HG02678 (cell line): ENCODE data around the gene INTS7.
"Not testable (repeated sequence)": the region's sequence is repeated elsewhere in the genome, so short reads cannot be mapped to it uniquely, and the experiment has no call there.

ENCODE experiments used
- ATAC-seq: cut with Tn5 transposase; IDR thresholded peaks from one replicate; pipeline ENCODE4 v1.9.1; 2021; ENCODE audit warnings: mild to moderate bottlenecking, moderate library complexity; ENCODE audit not compliant: unreplicated experiment

INTS7 gene

GRCh38 chr1:211938561-211938997 is 96.8 kb downstream of the INTS7 start:
- no peak for ATAC-seq

DNA sequence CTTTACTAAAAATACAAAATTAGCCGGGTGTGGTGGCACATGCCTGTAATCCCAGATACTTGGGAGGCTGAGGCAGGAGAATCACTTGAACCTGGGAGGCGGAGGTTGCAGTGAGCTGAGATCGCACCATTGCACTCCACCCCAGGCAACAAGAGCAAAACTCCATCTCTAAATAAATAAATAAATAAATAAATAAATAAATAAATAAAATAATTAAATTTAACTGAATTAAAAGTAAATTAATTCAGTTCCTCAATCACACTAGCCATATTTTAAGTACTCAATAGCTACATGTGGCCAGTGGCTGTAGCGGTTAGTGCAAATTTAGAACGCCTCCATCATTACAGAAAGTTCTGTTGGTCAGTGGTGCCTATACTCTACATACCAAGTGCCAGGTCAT is 97.9 kb downstream of the INTS7 start:
- not testable (repeated sequence) for ATAC-seq

DNA sequence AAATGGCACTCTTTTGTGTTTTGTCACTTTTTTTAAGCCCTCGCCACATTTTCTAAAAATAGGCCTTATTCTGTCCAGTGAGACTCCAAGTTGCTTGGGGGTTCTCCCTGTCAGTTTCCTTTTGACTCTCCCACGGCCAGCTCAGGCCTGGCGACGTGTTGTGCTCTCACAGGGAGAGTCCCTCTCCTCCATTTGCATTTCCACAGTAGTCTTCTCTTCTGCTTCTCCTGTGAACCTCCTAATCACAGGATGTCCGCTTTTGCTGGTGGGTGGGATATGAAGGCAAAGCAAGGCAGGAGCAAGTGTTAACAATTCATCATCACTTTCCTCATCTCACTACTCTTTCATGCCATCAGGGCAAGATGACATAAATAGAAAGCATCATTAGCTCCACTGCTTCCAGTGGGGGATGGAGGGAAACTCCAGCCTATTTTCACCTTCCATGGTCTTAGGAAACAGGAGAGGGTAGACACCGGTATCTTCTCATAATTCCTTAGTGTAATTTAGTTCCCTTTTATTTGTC is 99.8 kb downstream of the INTS7 start:
- ATAC-seq, result peak; percentile 69

- ATAC-seq, result no peak
Observed at GRCh38 chr1:211933946-211934714, 101.2 kb downstream of the INTS7 start.

- no peak for ATAC-seq
Observed at GRCh38 chr1:211932933-211933254, 102.5 kb downstream of the INTS7 start.

DNA sequence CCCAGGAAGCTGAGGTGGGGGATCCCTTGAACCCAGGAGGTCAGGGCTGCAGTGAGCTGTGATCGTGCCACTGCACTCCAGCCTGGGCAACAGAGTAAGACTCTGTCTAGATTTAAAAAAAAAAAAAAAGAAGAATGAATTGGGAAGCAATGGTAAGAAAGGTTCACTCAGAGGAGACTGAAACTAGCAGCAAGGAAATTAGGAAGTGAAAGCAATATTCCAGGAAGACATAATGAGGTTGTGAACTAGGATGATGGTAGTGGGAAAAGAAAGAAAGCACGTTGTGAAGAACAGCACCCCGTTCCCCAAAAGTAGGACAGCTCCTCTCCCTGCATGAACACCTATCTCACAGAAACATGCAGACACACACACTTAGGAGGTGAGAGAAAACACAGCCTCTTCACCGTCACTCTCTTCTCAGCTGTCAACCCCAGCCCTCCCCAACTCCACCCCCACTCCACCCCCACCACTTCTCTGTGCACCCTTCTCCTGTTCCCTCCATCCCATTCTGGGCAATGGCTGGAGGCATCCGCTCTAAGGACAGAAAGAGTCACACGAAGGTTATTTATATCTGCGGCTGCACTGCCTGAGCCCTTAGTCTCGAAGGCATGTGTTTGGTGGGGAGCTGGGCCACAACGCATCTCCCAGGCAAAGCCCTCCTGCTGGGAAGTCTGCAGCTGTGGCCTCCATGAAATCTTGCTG is 103.0 kb downstream of the INTS7 start:
- ATAC-seq, result no peak

GRCh38 chr1:211929683-211930082 is 105.7 kb downstream of the INTS7 start:
- no peak for ATAC-seq

GRCh38 chr1:211928993-211929637 is 106.2 kb downstream of the INTS7 start:
- ATAC-seq, result no peak

GRCh38 chr1:211928290-211928801 is 107.0 kb downstream of the INTS7 start:
- ATAC-seq, result no peak

DNA sequence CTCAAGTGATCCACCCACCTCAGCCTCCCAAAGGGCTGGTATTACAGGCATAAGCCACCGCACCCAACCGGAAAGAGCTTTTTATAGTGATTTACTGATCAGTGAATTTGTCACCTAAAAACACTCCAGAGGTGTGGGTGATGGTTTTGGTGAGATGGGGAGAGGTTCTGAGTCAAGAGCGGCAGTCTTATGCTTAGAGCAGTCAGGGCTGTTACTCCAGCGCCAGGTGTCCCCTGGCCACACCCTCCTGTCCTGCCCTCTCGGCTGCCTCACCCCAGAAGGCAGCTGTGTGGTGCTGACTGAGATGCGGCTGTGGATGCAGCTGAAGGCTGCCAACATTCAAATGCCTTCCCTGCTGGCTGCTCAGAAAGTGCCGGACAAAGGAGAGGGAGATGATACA is 110.3 kb downstream of the INTS7 start:
- ATAC-seq, result peak; percentile 79

DNA sequence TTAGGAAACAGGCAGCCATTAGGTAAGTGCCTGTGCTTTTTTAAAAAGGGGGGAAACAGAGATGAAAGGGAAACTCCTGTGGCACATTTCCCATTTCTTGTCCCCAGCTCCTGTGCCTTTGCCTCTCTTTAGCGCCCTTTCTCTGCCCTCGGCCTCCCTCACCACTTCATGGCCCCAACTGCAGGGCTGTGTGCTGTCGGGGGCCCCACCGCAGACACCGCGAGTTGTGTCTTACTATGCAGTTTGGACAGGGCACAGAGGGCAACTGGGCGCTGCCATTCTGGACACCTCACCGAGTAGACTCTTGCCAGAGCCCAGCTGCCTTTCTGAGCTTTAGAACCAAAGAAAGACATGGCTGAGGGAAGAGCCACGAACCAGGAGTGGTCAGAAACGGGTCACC is 111.1 kb downstream of the INTS7 start:
- ATAC-seq, result no peak

DNA sequence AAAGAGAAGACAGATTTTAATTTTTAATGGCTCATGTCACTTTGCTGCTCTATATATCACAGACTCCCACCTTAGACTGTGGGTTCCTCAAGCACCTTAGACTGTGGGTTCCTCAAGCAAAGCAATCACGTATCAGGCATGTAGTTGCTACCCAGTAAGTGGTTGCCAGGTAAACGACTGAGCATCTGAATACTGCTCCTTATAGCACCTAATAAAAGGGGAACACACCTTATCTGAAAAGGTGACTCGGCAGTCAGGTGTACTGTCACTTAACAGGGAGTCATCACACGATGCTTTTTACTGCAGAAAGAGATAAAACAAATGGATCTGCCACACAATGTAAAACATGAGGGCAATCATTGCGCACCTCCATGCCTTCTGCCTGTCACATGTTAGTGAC is 112.3 kb downstream of the INTS7 start:
- ATAC-seq, result no peak

GRCh38 chr1:211921579-211922095 is 113.7 kb downstream of the INTS7 start:
- ATAC-seq, result no peak

GRCh38 chr1:211920602-211921226 is 114.6 kb downstream of the INTS7 start:
- ATAC-seq, result no peak

GRCh38 chr1:211920141-211920572 is 115.2 kb downstream of the INTS7 start:
- no peak for ATAC-seq

DNA sequence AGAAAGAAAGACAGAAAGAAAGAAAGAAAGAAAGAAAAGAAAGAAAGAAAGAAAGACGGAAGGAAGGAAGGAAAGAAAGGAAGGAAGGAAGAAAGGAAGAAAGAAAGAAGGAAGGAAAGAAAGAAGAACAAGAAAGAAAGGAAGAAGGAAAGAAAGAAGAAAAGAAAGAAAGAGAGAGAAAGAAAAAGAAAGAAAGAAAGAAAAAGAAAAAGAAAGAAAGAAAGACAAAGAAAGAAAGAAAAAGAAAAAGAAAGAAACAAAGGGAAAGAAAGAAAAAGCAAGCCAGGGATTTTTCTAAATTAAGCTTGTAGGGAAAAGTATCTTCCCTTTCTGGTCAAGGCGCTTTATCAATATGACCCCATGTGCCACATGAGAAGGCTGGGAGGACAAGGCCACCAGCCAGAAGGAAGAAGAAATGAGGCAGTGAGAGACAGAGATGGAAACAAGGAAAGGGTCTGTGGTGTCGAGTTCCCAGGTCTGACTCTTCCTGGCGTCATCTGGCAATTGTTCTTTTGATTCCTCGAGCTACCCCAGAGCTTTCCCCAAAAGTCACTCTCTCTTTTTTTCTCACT is 116.4 kb downstream of the INTS7 start:
- ATAC-seq, result no peak

GRCh38 chr1:211916458-211916857 is 118.9 kb downstream of the INTS7 start:
- not testable (repeated sequence) for ATAC-seq

GRCh38 chr1:211915924-211916323 is 119.4 kb downstream of the INTS7 start:
- ATAC-seq, result no peak

- ATAC-seq, result no peak
Observed at GRCh38 chr1:211912844-211913432, 122.4 kb downstream of the INTS7 start.

GRCh38 chr1:211912038-211912437 is 123.3 kb downstream of the INTS7 start:
- ATAC-seq, result no peak
